Colon (tissue), 2 donors: Measurements from ENCODE around the gene BTN3A1.

ENCODE experiments used
- FAIRE-seq: peaks from 2 replicates; lab custom pipeline; 2012; peaks lifted over from hg19 to GRCh38; lab: Jason Lieb, UNC
- donor health status: control.
- donor health status: control.

Gene BTN3A1

GRCh38 chr6:26379740-26380139, 22.3 kb upstream of the BTN3A1 start:
- FAIRE-seq, result no peak

- no peak for FAIRE-seq
Observed at GRCh38 chr6:26380256-26380655, 21.8 kb upstream of the BTN3A1 start.

- FAIRE-seq, result no peak
Observed at GRCh38 chr6:26382121-26382520, 20.0 kb upstream of the BTN3A1 start.

GRCh38 chr6:26383624-26384417, 18.3 kb upstream of the BTN3A1 start:
- no peak for FAIRE-seq

GRCh38 chr6:26385734-26386125, 16.3 kb upstream of the BTN3A1 start:
- no peak for FAIRE-seq

- no peak for FAIRE-seq
Observed at GRCh38 chr6:26387565-26387964, 14.5 kb upstream of the BTN3A1 start.

- no peak for FAIRE-seq
Observed at GRCh38 chr6:26388014-26388413, 14.1 kb upstream of the BTN3A1 start.

- FAIRE-seq, result no peak
Observed at GRCh38 chr6:26388441-26388840, 13.6 kb upstream of the BTN3A1 start.

GRCh38 chr6:26389349-26389894, 12.7 kb upstream of the BTN3A1 start:
- FAIRE-seq, result no peak

- FAIRE-seq, result no peak
Observed at GRCh38 chr6:26390531-26390930, 11.5 kb upstream of the BTN3A1 start.

GRCh38 chr6:26392932-26393636, 9.0 kb upstream of the BTN3A1 start:
- no peak for FAIRE-seq

- no peak for FAIRE-seq
Observed at GRCh38 chr6:26394289-26394688, 7.8 kb upstream of the BTN3A1 start.

- no peak for FAIRE-seq
Observed at GRCh38 chr6:26398555-26398954, 3.5 kb upstream of the BTN3A1 start.

- FAIRE-seq, result no peak
Observed at GRCh38 chr6:26400626-26401025, 1.4 kb upstream of the BTN3A1 start.

GRCh38 chr6:26401389-26401986, 587 bp upstream of the BTN3A1 start:
- no peak for FAIRE-seq

GRCh38 chr6:26403893-26404292, 1.8 kb downstream of the BTN3A1 start:
- FAIRE-seq, result no peak

GRCh38 chr6:26404546-26404945, 2.5 kb downstream of the BTN3A1 start:
- no peak for FAIRE-seq

- FAIRE-seq, result no peak
Observed at GRCh38 chr6:26408828-26409730, 7.0 kb downstream of the BTN3A1 start.

GRCh38 chr6:26411751-26412150, 9.7 kb downstream of the BTN3A1 start:
- no peak for FAIRE-seq

GRCh38 chr6:26412228-26412627, 10.2 kb downstream of the BTN3A1 start:
- no peak for FAIRE-seq

GRCh38 chr6:26412954-26413353, 10.9 kb downstream of the BTN3A1 start:
- no peak for FAIRE-seq

- FAIRE-seq, result no peak
Observed at GRCh38 chr6:26414281-26414680, 12.2 kb downstream of the BTN3A1 start.
